GM12892 (cell line): Measurements from ENCODE around the gene DNAH14.

Experiments used
- POLR2A ChIP-seq: IDR thresholded peaks from 2 replicates; pipeline ENCODE4 v1.6.1; 2011; ENCODE audit warnings: low read depth, low read length, control low read depth
- POLR2AphosphoS5 ChIP-seq: IDR thresholded peaks from 2 replicates; pipeline ENCODE4 v1.6.1; 2011; ENCODE audit warnings: low read depth, low read length, control low read depth
- TAF1 ChIP-seq: IDR thresholded peaks from 2 replicates; pipeline ENCODE4 v1.6.1; 2011; ENCODE audit warnings: low read depth, mild to moderate bottlenecking, control low read depth, low read length, borderline replicate concordance

DNA sequence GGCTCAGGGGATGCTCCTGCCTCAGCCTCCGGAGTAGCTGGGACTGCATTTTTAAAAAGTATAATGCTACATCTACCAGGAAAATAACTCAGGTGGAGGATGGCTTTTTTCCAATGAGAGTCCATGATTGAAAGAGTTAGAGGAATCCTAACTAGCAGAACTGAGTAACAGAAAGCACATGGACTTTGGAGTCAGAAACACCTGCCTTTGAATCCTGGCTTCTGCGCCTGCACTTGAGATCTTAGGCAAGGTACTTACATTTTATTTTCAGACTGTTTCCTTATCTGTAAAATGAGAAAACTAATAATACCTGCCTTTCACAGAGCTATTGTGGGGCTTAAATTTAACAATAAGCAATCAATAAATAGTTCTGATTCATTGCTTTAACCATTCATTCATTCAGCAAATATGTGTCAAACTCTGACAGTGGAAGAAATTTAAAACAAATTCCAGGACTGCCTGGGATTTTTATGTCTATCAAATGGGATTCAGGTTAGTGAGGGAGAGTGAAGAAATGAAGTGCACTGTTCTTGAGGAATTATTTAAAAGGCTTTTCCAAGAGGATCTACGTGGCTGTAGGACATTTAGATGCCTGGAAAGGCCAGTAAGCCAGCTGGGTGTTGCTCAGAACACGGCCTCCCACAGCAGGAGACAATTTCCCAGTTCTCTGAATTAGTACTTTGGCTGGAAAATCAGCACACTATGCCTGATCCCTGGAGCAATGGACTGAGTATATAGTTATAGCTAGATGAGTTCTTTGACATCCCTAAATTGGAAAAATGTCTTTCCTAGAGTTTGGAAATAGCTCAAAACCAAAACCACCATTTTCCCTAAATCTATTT, 511.1 kb downstream of the DNAH14 start:
- TF ChIP-seq TAF1 (no peak), POLR2AphosphoS5 (no peak), POLR2A (no peak)
